K562 treated with DMSO at 1 percent for 12 hours (cell line): Measurements from ENCODE around the gene TAGLN3. TPM values are rescaled to one million over a fixed set of nuclear protein-coding genes. Genes with fewer than 3 reads are reported as not detected.

Source experiments
- total RNA-seq: library from RNA; unstranded; fragments of 300-600 nt; gene quantifications from 2 replicates; pipeline ENCODE4 v1.2.3, GENCODE V29; 2022; ENCODE audit not compliant: insufficient read depth

TAGLN3 gene
- not detected in 2 replicates for total RNA-seq

DNA sequence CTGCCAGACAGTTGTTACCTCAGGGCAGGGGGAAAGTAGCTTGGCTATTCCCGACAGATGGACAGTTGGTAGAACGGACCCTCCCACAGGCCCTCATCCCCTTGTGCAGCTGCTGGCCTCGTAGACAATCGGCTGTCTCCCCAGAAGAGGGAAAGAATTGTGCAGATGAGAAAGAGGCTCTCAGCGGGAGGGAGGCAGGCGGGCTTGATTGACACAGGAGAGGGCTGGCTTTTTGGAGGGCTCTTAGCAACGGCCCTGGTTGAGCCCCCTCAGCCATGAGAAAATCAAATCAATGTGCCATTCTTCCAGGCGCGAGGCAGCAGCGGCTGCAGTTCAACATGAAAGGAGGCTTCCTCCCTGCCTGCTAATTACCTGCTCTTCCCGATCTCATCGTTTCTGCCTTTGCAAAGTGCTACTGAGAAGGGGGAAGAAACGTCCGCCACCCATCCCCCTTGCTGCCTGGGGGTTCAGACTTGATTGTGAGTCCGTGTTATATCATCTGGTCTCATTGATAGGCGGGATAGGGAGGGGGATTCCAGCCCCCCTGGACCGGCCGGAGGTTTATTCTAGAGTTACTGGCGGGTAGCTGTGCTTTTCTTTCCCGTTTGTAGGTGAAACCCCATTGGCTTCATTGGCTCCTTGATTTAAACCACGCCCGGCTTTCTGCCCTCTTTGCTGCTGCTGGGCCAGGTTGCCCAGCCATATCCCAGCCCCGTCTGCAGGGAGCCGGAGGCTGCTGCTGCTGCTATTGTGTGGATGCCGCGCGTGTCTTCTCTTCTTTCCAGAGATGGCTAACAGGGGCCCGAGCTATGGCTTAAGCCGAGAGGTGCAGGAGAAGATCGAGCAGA lies at the start of gene TAGLN3:
Gene TAGLN3 (plus strand): TSS at position 287 of the 848 bp plus-strand sequence. CDS start 501 bp downstream, at position 788.

DNA sequence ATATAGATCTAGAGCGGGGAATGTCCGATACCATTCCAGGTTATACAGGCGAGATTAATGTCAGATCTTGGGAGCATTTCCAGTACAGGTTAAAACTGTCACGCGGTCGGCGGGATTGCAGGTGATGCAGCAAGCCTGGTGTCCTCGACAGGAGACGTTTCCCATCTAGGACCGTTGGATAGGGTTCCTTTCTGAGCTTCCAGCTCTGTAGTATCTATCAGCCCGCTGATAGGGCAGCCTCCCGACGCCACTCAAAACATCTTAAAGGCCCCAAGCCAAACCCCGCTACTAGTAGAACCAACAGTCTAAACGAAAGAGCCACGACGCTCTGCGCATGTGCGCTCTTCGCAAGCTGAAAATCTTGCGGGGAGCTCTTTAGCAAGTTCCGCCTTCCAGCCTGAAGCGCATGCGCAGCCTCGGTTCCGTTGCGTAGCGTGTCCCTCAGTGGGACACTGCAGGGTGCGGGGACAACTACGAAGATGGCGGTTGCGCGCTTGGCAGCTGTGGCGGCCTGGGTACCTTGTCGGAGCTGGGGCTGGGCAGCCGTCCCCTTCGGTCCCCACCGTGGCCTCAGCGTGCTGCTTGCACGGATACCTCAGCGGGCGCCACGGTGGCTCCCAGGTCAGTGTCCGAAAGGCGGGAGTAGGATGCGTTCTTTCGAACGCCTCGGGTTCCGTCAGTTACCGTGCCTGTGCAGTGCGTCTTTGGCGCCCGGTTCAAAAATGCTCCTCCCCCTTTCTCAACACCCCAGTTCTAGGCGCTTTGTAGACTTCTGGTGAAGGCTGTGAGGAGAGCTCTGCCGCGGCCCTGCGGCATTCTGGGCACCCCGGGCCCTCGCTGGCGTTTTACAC lies 19.9 kb upstream of the TAGLN3 start, which contains the start of gene ABHD10:
Gene ABHD10 (plus strand): TSS at position 444 of the 851 bp plus-strand sequence. CDS start 36 bp downstream, at position 480.

DNA sequence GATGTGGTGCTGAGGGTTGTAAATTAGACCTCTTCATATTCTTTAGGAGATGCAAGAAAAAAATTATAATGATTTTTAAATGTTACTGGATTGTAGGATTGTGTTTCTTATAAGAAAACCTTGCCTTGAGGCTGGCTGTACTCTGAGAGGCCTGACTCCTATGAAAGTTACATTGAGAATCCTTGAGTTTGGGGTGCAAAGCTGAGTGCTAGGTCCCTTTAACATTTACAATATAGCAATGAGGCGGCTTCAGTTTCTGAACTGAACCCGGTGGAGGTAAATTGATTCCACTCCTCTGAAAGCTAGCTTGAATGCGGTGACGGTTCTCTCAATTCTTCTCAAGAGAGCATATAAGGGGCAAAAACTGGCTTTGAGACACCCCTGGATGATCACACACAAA lies 35.7 kb downstream of the TAGLN3 start, which contains the start of gene TMPRSS7:
Gene TMPRSS7 (plus strand): TSS at position 301 of the 400 bp plus-strand sequence. CDS start 110 bp downstream, outside the sequence.

Other genes starting within 250 kb of the TAGLN3 start
- not detected in 2 replicates for gene PHLDB2, start 139.7 kb upstream of the TAGLN3 start, total RNA-seq
- 9.1 and 15.1 TPM in 2 replicates for gene ABHD10, start 19.9 kb upstream of the TAGLN3 start, total RNA-seq
- not detected in 2 replicates for gene TMPRSS7, start 35.8 kb downstream of the TAGLN3 start, total RNA-seq
- gene C3orf52, start 87.5 kb downstream of the TAGLN3 start, total RNA-seq: 1.0 and 3.9 TPM in 2 replicates
- 0.35 TPM in 1 of 2 replicates, not detected in the other for gene GCSAM, start 134.3 kb downstream of the TAGLN3 start, total RNA-seq